NCI-H510A treated with DMSO at 0.1 percent for 48 hours (cell line): ENCODE results near the gene ABCF2.
A peak's percentile ranks its signal among the peaks of the same experiment; 100 is the strongest.

Experiments used
- DNase-seq: peaks from one replicate; lab custom pipeline; 2025; lab: John Stamatoyannopoulos, UW

Gene ABCF2

GRCh38 chr7:151242159-151243044 lies 15.4 kb upstream of the ABCF2 start:
- no peak for DNase-seq

GRCh38 chr7:151241755-151242096 lies 14.7 kb upstream of the ABCF2 start:
- DNase-seq, result no peak

- no peak for DNase-seq
Measured at GRCh38 chr7:151240942-151241754, 14.1 kb upstream of the ABCF2 start.

DNA sequence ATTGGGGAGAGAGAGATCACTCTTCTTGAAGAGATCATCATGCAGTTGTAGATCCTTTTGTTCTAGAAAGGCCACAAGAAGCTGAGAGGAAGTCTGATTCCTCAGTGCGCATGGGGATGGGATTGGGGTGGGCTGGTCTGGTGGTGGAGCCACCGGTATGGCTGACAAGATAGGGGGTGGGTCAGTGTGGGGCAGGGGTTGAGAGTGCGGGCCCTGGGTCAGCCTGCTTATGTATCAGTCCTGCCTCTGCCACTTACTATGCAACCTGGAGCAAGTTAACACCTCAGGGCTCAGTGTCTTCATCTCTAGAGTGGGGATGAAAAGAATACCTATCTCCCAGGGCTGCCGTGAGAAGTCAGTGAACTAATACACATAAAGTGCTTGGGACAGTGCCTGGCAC lies 13.5 kb upstream of the ABCF2 start:
- DNase-seq, result no peak

DNA sequence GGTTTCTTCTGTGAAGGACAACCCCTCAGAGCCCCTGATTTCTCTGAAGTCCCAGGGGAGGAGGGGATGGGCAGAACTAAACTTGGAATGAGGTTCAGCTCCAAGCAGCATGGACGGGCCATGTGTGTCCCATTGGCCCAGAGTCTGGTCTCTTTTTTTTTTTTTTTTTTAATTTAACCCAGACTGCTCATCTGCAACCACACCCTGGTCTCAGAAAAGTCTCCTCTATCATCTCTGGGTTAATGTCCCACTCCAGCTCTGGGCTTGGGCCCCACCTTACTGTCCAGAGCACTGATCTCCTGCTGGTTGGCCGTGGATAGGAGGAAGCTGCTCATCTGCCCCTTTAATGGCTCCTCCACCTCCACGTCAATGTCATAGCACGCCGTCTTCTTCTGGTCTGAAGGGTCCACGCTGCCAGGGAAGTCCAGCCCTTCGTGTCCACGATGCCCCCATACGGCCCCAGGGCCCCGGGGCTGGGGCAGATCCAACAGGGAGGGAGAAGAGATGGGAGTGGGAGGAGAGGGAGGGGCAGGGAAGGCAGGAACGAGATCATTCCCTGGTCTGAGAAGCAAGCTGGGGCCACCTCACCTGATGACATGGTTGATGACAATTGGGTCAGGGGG lies 12.9 kb upstream of the ABCF2 start:
- DNase-seq, result no peak

- DNase-seq, result no peak
Measured at GRCh38 chr7:151238924-151239836, 12.2 kb upstream of the ABCF2 start.

DNA sequence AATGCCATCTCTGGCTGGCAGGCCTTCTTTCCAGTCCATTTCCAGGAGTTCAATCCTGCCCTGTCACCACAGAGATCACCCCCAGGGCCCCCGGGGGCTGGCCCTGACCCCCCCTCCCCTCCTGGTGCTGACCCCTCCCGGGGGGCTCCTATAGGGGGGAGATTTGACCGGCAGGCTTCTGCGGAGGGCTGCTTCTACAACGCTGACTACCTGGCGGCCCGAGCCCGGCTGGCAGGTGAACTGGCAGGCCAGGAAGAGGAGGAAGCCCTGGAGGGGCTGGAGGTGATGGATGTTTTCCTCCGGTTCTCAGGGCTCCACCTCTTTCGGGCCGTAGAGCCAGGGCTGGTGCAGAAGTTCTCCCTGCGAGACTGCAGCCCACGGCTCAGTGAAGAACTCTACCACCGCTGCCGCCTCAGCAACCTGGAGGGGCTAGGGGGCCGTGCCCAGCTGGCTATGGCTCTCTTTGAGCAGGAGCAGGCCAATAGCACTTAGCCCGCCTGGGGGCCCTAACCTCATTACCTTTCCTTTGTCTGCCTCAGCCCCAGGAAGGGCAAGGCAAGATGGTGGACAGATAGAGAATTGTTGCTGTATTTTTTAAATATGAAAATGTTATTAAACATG lies 11.3 kb upstream of the ABCF2 start:
- DNase-seq, result no peak

DNA sequence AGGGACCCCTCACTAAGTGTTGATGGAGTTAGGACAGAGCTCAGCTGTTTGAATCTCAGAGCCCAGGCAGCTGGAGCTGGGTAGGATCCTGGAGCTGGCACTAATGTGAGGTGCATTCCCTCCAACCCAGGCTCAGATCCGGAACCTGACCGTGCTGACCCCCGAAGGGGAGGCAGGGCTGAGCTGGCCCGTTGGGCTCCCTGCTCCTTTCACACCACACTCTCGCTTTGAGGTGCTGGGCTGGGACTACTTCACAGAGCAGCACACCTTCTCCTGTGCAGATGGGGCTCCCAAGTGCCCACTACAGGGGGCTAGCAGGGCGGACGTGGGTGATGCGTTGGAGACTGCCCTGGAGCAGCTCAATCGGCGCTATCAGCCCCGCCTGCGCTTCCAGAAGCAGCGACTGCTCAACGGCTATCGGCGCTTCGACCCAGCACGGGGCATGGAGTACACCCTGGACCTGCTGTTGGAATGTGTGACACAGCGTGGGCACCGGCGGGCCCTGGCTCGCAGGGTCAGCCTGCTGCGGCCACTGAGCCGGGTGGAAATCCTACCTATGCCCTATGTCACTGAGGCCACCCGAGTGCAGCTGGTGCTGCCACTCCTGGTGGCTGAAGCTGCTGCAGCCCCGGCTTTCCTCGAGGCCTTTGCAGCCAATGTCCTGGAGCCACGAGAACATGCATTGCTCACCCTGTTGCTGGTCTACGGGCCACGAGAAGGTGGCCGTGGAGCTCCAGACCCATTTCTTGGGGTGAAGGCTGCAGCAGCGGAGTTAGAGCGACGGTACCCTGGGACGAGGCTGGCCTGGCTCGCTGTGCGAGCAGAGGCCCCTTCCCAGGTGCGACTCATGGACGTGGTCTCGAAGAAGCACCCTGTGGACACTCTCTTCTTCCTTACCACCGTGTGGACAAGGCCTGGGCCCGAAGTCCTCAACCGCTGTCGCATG lies 10.5 kb upstream of the ABCF2 start:
- DNase-seq, result no peak

DNA sequence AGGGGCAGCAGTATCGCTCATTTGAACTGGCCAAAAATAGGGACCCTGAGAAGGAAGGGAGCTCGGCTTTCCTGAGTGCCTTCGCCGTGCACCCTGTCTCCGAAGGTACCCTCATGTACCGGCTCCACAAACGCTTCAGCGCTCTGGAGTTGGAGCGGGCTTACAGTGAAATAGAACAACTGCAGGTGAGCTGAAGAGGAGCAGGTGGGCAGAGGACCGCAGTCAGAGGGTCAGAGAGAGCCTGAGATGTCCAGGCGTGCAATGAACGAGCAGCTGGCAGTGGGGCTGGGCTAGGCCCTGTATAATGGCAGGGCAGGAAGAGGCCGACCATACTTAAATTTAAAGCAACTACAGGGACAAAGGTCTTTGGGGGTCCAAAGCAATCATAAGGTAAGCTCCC lies 9.4 kb upstream of the ABCF2 start:
- no peak for DNase-seq

DNA sequence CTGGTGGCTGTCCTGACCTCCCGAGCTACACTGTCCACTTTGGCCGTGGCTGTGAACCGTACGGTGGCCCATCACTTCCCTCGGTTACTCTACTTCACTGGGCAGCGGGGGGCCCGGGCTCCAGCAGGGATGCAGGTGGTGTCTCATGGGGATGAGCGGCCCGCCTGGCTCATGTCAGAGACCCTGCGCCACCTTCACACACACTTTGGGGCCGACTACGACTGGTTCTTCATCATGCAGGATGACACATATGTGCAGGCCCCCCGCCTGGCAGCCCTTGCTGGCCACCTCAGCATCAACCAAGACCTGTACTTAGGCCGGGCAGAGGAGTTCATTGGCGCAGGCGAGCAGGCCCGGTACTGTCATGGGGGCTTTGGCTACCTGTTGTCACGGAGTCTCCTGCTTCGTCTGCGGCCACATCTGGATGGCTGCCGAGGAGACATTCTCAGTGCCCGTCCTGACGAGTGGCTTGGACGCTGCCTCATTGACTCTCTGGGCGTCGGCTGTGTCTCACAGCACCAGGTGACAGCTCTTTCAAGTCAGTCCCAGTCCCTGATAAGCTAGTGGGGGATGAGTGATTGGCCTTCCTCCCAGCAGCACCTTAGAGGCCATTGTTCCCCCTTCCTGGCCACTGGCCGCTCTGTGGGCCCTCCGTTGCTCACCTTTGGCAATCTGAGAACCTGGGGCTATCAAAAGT lies 8.2 kb upstream of the ABCF2 start:
- no peak for DNase-seq

DNA sequence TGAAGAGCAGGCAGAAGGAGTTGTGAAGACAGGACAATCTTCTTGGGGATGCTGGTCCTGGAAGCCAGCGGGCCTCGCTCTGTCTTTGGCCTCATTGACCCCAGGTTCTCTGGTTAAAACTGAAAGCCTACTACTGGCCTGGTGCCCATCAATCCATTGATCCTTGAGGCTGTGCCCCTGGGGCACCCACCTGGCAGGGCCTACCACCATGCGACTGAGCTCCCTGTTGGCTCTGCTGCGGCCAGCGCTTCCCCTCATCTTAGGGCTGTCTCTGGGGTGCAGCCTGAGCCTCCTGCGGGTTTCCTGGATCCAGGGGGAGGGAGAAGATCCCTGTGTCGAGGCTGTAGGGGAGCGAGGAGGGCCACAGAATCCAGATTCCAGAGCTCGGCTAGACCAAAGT lies 6.8 kb upstream of the ABCF2 start:
- no peak for DNase-seq

DNA sequence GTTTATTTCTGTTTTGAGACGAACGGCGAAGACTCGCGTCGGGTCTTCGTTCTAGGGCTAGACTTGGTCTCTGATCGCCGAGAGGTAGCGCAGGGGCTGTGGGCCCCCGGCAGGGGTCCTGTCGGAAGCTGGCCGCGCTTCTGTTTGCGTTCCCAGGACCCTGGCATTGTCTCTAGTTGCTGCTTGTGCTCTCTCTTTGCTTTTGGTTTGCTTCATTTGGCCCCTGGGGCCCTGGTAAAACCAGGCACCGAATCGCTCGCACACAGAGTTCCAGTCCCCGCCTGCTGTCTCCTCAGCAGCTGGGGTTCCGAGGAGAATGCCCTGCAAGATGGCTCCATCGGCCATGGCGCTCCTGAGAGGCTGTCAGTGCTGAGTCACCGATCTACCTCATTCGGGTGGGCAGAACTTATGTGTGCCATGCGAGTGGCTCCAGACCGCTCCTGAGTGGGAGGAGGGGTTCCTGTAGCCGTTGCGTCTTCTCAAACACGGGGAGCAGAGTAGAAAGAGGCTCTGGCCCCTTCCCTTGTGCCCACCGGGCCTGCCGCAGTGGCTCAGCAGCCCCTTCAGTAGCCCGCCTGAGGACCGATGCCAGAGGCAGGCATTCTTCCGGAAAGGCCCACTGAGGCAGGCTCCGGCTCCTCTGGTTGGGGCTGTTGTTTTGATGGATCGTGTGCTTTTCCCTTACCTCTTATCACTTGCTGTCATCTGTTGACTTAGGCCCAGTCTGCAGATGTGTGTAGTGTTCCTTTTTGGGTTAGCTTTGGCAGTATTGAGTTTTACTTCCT lies 6.1 kb upstream of the ABCF2 start:
- DNase-seq, result no peak

GRCh38 chr7:151232091-151232916 lies 5.3 kb upstream of the ABCF2 start, which contains the start of gene CHPF2:
Gene CHPF2, plus strand, starts transcription at chr7:151232483. Its CDS starts 1,529 bp downstream, at chr7:151234012.
- peak; percentile 77 for DNase-seq

- DNase-seq, result no peak
Measured at GRCh38 chr7:151231080-151231479, 4.1 kb upstream of the ABCF2 start.

- no peak for DNase-seq
Measured at GRCh38 chr7:151229249-151229648, 2.2 kb upstream of the ABCF2 start.

GRCh38 chr7:151228024-151228866 lies 1.2 kb upstream of the ABCF2 start:
- no peak for DNase-seq

DNA sequence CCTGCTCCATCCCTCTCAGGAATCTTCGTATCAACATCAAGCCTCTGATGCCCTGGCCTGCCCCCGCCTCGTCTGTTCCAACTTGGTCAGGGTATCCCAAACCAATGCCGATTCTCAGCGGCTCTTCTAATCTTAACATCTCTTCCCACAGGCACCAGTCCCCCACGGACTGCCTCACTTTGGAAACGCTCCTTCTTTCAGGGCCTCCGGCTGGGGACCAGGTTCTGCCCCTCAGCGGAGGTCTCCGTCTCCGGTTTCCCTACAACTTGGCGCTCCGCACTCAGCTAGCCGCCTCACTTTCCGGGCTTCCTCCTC lies 488 bp downstream of the ABCF2 start:
- DNase-seq, result no peak
